Mesothelial cell of epicardium (in vitro differentiated cells): Measurements from ENCODE around the gene TGIF1. TPM values are rescaled to one million over a fixed set of nuclear protein-coding genes. Genes with fewer than 3 reads are reported as not detected.

Source experiments
- DNase-seq, 2 experiments: peaks; one replicate each; pipeline ENCODE4 v3.0.0; 2021; ENCODE audit warnings: low spot score in 2 of 2; ENCODE audit not compliant: unreplicated experiment in 2 of 2
- H3K27ac Mint-ChIP-seq: 2 replicates; pipeline ENCODE4 v1.8.0; 2021; ENCODE audit warnings: mixed read lengths
- H3K27me3 Mint-ChIP-seq: 2 replicates; pipeline ENCODE4 v1.8.0; 2021; ENCODE audit warnings: low read depth, mixed read lengths
- H3K36me3 Mint-ChIP-seq: 2 replicates; pipeline ENCODE4 v1.8.0; 2021; ENCODE audit warnings: mixed read lengths
- H3K4me1 Mint-ChIP-seq: 2 replicates; pipeline ENCODE4 v1.8.0; 2021; ENCODE audit warnings: mixed read lengths
- H3K4me3 Mint-ChIP-seq: 2 replicates; pipeline ENCODE4 v1.8.0; 2021; ENCODE audit warnings: mild to moderate bottlenecking, moderate library complexity, mixed read lengths
- H3K9me3 Mint-ChIP-seq: 2 replicates; pipeline ENCODE4 v1.8.0; 2021; ENCODE audit warnings: mixed read lengths
- CTCF ChIP-seq: fragments of 200-600 bp; sonication (generic); IDR thresholded peaks from one replicate; pipeline ENCODE4 v1.5.0; 2021; ENCODE audit warnings: antibody characterized with exemption; ENCODE audit not compliant: unreplicated experiment
- total RNA-seq: library from RNA; stranded (reverse); gene quantifications from 3 replicates; pipeline ENCODE4 v1.2.1, GENCODE V29; 2021

Gene TGIF1
- total RNA-seq, 1 donor from 2014 or later, result 96.6 TPM

- H3K27ac Mint-ChIP-seq, result peak overlapping the region; percentile 65
- H3K4me3 Mint-ChIP-seq, result peak overlapping the region; percentile 96
- H3K9me3 Mint-ChIP-seq, result peaks cover 6% of the 10 kb centered on the region
- H3K36me3 Mint-ChIP-seq, result peaks cover 41% of the 10 kb centered on the region
- TF ChIP-seq CTCF, result no peak
- DNase-seq, result no peak
- no peaks in the 10 kb centered on the region for H3K27me3 Mint-ChIP-seq
- H3K4me1 Mint-ChIP-seq, result peaks cover 53% of the 10 kb centered on the region
These were observed 6.1 kb downstream of the TGIF1 start for GRCh38 chr18:3455907-3456685.

- Mint-ChIP-seq H3K36me3 (peaks cover 46% of the 10 kb centered on the region), H3K9me3 (peaks cover 12% of the 10 kb centered on the region), H3K27ac (peak overlapping the region; percentile 65), H3K4me3 (no peak overlapping the region), H3K27me3 (no peaks in the 10 kb centered on the region), H3K4me1 (peaks cover 53% of the 10 kb centered on the region)
- no peak for DNase-seq
- no peak for TF ChIP-seq CTCF
These were observed 6.7 kb downstream of the TGIF1 start for GRCh38 chr18:3456686-3457069.

GRCh38 chr18:3457261-3457724 lies 7.3 kb downstream of the TGIF1 start:
- no peak for TF ChIP-seq CTCF
- DNase-seq, result no peak
- peak overlapping the region; percentile 65 for H3K27ac Mint-ChIP-seq
- H3K9me3 Mint-ChIP-seq, result peaks cover 17% of the 10 kb centered on the region
- H3K4me1 Mint-ChIP-seq, result peaks cover 53% of the 10 kb centered on the region
- H3K36me3 Mint-ChIP-seq, result peaks cover 52% of the 10 kb centered on the region
- H3K27me3 Mint-ChIP-seq, result no peaks in the 10 kb centered on the region
- H3K4me3 Mint-ChIP-seq, result no peak overlapping the region

- H3K27me3 Mint-ChIP-seq, result no peaks in the 10 kb centered on the region
- TF ChIP-seq CTCF, result no peak
- peaks cover 17% of the 10 kb centered on the region for H3K9me3 Mint-ChIP-seq
- DNase-seq, result no peak
- no peak overlapping the region for H3K4me3 Mint-ChIP-seq
- peaks cover 55% of the 10 kb centered on the region for H3K36me3 Mint-ChIP-seq
- H3K27ac Mint-ChIP-seq, result peak overlapping the region; percentile 21
- H3K4me1 Mint-ChIP-seq, result peaks cover 44% of the 10 kb centered on the region
These were observed 8.4 kb downstream of the TGIF1 start for GRCh38 chr18:3458378-3458777.

- TF ChIP-seq CTCF, result no peak
- peak overlapping the region; percentile 1 for H3K27ac Mint-ChIP-seq
- peaks cover 55% of the 10 kb centered on the region for H3K36me3 Mint-ChIP-seq
- peaks cover 38% of the 10 kb centered on the region for H3K4me1 Mint-ChIP-seq
- DNase-seq, result no peak
- H3K4me3 Mint-ChIP-seq, result no peak overlapping the region
- no peaks in the 10 kb centered on the region for H3K27me3 Mint-ChIP-seq
- peaks cover 17% of the 10 kb centered on the region for H3K9me3 Mint-ChIP-seq
These were observed 9.2 kb downstream of the TGIF1 start for GRCh38 chr18:3458952-3459853.
